HEK293T (cell line): ENCODE data around the gene FDXACB1.

ENCODE experiments used
- ARNT ChIP-seq: fragments of 450-650 bp; IDR thresholded peaks from 2 replicates; pipeline ENCODE4 v1.6.1; 2017; ENCODE audit warnings: mild to moderate bottlenecking
- CTBP1 ChIP-seq: fragments of 450-650 bp; IDR thresholded peaks from 2 replicates; pipeline ENCODE4 v1.6.1; 2016; ENCODE audit warnings: borderline replicate concordance
- ELF4 ChIP-seq: fragments of 450-650 bp; IDR thresholded peaks from 2 replicates; pipeline ENCODE4 v1.6.1; 2017; ENCODE audit warnings: antibody characterized with exemption
- FOXK2 ChIP-seq: fragments of 450-650 bp; IDR thresholded peaks from 2 replicates; pipeline ENCODE4 v1.6.1; 2016; ENCODE audit warnings: mild to moderate bottlenecking
- FOXM1 ChIP-seq: fragments of 450-650 bp; IDR thresholded peaks from 2 replicates; pipeline ENCODE4 v1.6.1; 2017; ENCODE audit warnings: mild to moderate bottlenecking, borderline replicate concordance
- LEF1 ChIP-seq: fragments of 450-650 bp; IDR thresholded peaks from 2 replicates; pipeline ENCODE4 v1.6.1; 2017; ENCODE audit warnings: mild to moderate bottlenecking, borderline replicate concordance
- NFRKB ChIP-seq: fragments of 450-650 bp; IDR thresholded peaks from 2 replicates; pipeline ENCODE4 v1.6.1; 2016; ENCODE audit warnings: mild to moderate bottlenecking, moderate library complexity
- PKNOX1 ChIP-seq: fragments of 450-650 bp; IDR thresholded peaks from 2 replicates; pipeline ENCODE4 v1.6.1; 2016
- SP1 ChIP-seq: fragments of 450-650 bp; IDR thresholded peaks from 2 replicates; pipeline ENCODE4 v1.6.1; 2017
- SUZ12 ChIP-seq: fragments of 450-650 bp; IDR thresholded peaks from 2 replicates; pipeline ENCODE4 v1.6.1; 2016; ENCODE audit warnings: mild to moderate bottlenecking
- TARDBP ChIP-seq: fragments of 450-650 bp; IDR thresholded peaks from 2 replicates; pipeline ENCODE4 v1.6.1; 2016
- ZNF384 ChIP-seq: fragments of 450-650 bp; IDR thresholded peaks from 2 replicates; pipeline ENCODE4 v1.6.1; 2016

- no peak for TF ChIP-seq FOXK2
- TF ChIP-seq FOXM1 = no peak
- no peak for TF ChIP-seq ELF4
- TF ChIP-seq CTBP1 = no peak
- no peak for TF ChIP-seq SUZ12
- TF ChIP-seq NFRKB = no peak
- TF ChIP-seq SP1 = no peak
- no peak for TF ChIP-seq ZNF384
- TF ChIP-seq PKNOX1 = no peak
- TF ChIP-seq TARDBP = no peak
- TF ChIP-seq LEF1 = no peak
- no peak for TF ChIP-seq ARNT
Observed at GRCh38 chr11:111836162-111836561, 42.8 kb downstream of the FDXACB1 start.
